GM21723 (cell line): ENCODE measurements around the gene UHMK1.
"Not testable (repeated sequence)": the region's sequence is repeated elsewhere in the genome, so short reads cannot be mapped to it uniquely, and the experiment has no call there.

Experiments used
- ATAC-seq: cut with Tn5 transposase; IDR thresholded peaks from one replicate; pipeline ENCODE4 v1.9.1; 2021; ENCODE audit warnings: mild to moderate bottlenecking, moderate library complexity; ENCODE audit not compliant: unreplicated experiment

UHMK1 gene

GRCh38 chr1:162497723-162498495, at the start of gene UHMK1:
TSS of gene UHMK1 (plus strand) at chr1:162497818. CDS start at chr1:162498001, 183 bp downstream.
- ATAC-seq, result peak; percentile 98

GRCh38 chr1:162454361-162454760, 43.3 kb upstream of the UHMK1 start:
- ATAC-seq, result not testable (repeated sequence)

- ATAC-seq, result no peak
These were observed 41.3 kb upstream of the UHMK1 start for GRCh38 chr1:162456323-162456722.

GRCh38 chr1:162458236-162458635, 39.4 kb upstream of the UHMK1 start:
- no peak for ATAC-seq

GRCh38 chr1:162462425-162462824, 35.2 kb upstream of the UHMK1 start:
- not testable (repeated sequence) for ATAC-seq

- no peak for ATAC-seq
These were observed 34.6 kb upstream of the UHMK1 start for GRCh38 chr1:162463021-162463420.

- ATAC-seq, result no peak
These were observed 30.8 kb upstream of the UHMK1 start for GRCh38 chr1:162466797-162467196.

- ATAC-seq, result no peak
These were observed 27.4 kb upstream of the UHMK1 start for GRCh38 chr1:162470216-162470615.

GRCh38 chr1:162471290-162471853, 26.2 kb upstream of the UHMK1 start:
- ATAC-seq, result no peak

GRCh38 chr1:162475089-162475488, 22.5 kb upstream of the UHMK1 start:
- ATAC-seq, result no peak

GRCh38 chr1:162475539-162476185, 22.0 kb upstream of the UHMK1 start:
- no peak for ATAC-seq

- ATAC-seq, result no peak
These were observed 21.0 kb upstream of the UHMK1 start for GRCh38 chr1:162476620-162477019.

GRCh38 chr1:162485236-162485635, 12.4 kb upstream of the UHMK1 start:
- no peak for ATAC-seq

- no peak for ATAC-seq
These were observed 10.4 kb upstream of the UHMK1 start for GRCh38 chr1:162487241-162487640.

GRCh38 chr1:162488219-162488618, 9.4 kb upstream of the UHMK1 start:
- ATAC-seq, result no peak

GRCh38 chr1:162495531-162496233, 1.9 kb upstream of the UHMK1 start:
- not testable (repeated sequence) for ATAC-seq

GRCh38 chr1:162497104-162497722, 405 bp upstream of the UHMK1 start:
- no peak for ATAC-seq

GRCh38 chr1:162498496-162498810, 835 bp downstream of the UHMK1 start:
- peak; percentile 24 for ATAC-seq

GRCh38 chr1:162500805-162501204, 3.2 kb downstream of the UHMK1 start:
- ATAC-seq, result no peak

GRCh38 chr1:162502077-162502476, 4.5 kb downstream of the UHMK1 start:
- no peak for ATAC-seq

- no peak for ATAC-seq
These were observed 5.3 kb downstream of the UHMK1 start for GRCh38 chr1:162502928-162503327.
